ENCODE results near the gene GSC. TPM values are rescaled to one million over a fixed set of nuclear protein-coding genes. Genes with fewer than 3 reads are reported as not detected.
A peak's percentile ranks its signal among the peaks of the same experiment; 100 is the strongest.

Gene GSC
- total and polyA plus RNA-seq, 12 donors: 0.06 to 0.61 (median 0.19) TPM; not detected in 7

DNA sequence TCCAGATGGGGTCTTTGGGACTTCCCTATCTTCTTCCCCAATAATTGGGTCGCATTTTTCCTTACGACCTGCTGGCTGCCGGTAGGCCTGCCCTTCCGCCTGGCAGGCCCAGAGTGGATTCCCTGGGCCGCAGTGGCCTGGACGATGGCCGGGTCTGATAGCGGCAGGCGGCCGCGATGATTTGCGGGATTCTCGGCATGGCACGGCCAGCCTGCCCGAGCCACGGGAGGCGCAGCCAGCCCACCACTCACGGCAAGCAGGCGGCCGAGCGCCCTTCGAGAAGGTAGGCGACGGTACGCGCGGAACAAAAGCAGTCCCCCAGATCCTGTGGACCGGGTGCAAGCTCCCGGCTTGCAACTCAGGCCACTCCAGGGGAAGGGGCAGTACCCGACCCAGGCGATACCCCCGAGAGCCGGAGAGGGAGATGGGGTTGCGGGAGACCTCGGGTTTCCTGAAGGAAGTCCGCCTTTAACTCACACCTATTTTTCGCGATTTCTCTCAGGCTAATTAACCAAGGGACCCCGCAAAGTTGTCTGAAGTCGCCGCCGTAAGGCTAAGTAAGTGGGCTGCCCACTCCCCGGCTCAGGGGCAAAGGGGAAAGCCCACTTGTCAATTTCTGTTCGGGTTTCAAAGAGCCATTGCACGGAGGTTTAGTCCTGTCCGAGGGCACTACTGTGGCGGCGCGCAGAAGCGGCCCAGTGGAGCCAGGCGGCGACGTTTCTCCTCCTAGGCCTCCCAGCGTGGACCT lies 1.4 kb upstream of the GSC start:
- no peak for TF ChIP-seq CTCF (IDR thresholded peaks at IDR 0.05)
- no peak for DNase-seq
- Histone ChIP-seq H3K27me3 (peaks cover 96% of the 10 kb centered on the region), H3K4me1 (replicated peaks in 1 of 2) (peaks cover 12 to 15% of the 10 kb centered on the region in 2 donors), H3K36me3 (replicated peaks in 1 of 2) (no peaks in the 10 kb centered on the region), H3K27ac (no peak overlapping the region), H3K4me3 (no peak overlapping the region), H3K9me3 (replicated peaks in 1 of 3) (no peaks in the 10 kb centered on the region)
- WGBS, 4 donors: 37 to 56% (median 45%) methylated on average over 25 to 54 of the region's 54 CpGs
- intact Hi-C loops (cut with DNase I): no loop called here

- Histone ChIP-seq H3K27me3 (peaks cover 98% of the 10 kb centered on the region), H3K4me1 (replicated peaks in 1 of 2) (peaks cover 12 to 15% of the 10 kb centered on the region in 2 donors), H3K4me3 (no peak overlapping the region), H3K9me3 (replicated peaks in 1 of 3) (no peaks in the 10 kb centered on the region), H3K36me3 (replicated peaks in 1 of 2) (no peaks in the 10 kb centered on the region), H3K27ac (no peak overlapping the region)
- no peak for DNase-seq
- intact Hi-C loops (cut with DNase I): no loop called here
- WGBS, 4 donors: 50 to 68% (median 55%) methylated on average over 9 of the region's 9 CpGs
- TF ChIP-seq CTCF (IDR thresholded peaks at IDR 0.05) (no peak), POLR2A (IDR thresholded peaks at IDR 0.05) (no peak)
These were observed 873 bp upstream of the GSC start for GRCh38 chr14:94770815-94771157.

DNA sequence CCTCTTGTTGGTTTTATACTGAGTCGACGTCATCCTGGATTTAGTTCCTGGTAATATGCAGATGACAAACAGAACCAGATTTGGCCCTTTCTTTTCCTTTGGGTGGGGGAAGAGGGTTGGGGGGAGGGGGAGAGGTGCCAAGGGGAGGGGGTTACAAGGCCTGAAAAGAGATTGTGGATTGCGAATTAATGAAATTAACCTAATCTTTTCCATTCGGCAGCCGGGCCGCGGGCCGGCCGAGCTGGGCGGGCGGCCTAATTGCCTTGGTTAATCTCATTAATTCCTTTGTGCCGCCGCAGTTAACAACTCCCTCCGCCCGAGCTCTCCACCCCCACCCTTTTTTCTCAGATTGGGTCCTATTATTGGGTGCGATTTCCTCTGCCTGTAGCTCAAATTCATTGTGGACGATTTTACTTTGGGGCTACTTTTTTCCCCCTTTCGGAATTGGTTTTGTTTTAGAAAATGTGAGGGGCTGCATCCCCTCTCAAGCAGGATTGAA lies 387 bp upstream of the GSC start:
- H3K27ac ChIP-seq: no peak overlapping the region
- intact Hi-C loops (cut with DNase I): no loop called here
- peaks cover 98% of the 10 kb centered on the region for H3K27me3 ChIP-seq
- 16 to 32% (median 21%) methylated on average over 18 of the region's 18 CpGs for WGBS, 4 donors
- H3K4me3 ChIP-seq: peak overlapping the region in 1 of 4 donors; percentile 57
- no peak for DNase-seq
- TF ChIP-seq POLR2A (IDR thresholded peaks at IDR 0.05): no peak
- TF ChIP-seq CTCF (IDR thresholded peaks at IDR 0.05): no peak
- no peaks in the 10 kb centered on the region for H3K9me3 ChIP-seq (replicated peaks in 1 of 3)
- peaks cover 12 to 15% of the 10 kb centered on the region in 2 donors for H3K4me1 ChIP-seq (replicated peaks in 1 of 2)
- no peaks in the 10 kb centered on the region for H3K36me3 ChIP-seq (replicated peaks in 1 of 2)

DNA sequence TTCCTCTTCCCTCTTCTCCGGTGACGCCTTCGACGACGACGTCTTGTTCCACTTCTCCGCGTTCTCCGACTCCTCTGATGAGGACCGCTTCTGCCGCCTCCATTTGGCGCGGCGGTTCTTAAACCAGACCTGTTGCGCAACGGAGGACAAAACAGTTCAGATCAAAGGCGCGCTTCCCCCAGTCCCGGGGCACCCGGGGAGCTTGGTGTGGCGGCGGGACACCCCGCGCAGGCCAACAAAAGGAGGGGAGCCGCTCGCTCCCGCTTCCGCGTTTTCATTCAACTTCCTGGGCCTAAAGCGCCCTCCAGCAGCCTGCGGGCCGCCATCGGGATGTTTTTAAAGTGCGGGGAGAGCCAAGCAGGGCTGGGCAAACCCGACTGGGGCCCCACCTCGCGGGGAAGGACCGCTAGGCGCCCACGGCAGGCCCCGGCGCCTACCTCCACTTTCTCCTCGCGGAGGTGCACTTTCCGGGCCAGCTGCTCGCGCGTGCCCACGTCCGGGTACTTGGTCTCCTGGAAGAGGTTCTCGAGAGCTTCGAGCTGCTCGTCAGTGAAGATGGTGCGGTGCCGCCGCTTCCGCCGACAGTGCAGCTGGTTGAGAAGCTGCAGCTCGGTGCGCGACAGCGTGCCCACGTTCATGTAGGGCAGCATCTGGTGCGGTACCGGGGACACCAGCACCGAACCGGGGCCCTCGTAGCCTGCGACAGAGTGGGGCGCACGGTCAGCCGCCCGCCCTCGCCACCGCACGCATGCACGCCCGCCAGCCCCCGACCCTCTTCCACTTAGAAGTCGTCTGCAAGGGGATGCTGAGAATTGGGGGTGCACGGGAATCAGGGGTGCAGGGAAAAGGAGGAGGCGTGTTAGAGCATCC lies 1.2 kb downstream of the GSC start:
- peaks cover 12 to 15% of the 10 kb centered on the region in 2 donors for H3K4me1 ChIP-seq (replicated peaks in 1 of 2)
- WGBS, 4 donors: 8 to 49% (median 24%) methylated on average over 18 to 82 of the region's 82 CpGs
- H3K27me3 ChIP-seq: peaks cover 84% of the 10 kb centered on the region
- H3K4me3 ChIP-seq: peak overlapping the region in 1 of 4 donors; percentile 57
- no peak for DNase-seq
- H3K9me3 ChIP-seq (replicated peaks in 1 of 3): no peaks in the 10 kb centered on the region
- H3K36me3 ChIP-seq (replicated peaks in 1 of 2): no peaks in the 10 kb centered on the region
- TF ChIP-seq POLR2A (IDR thresholded peaks at IDR 0.05) (no peak), CTCF (IDR thresholded peaks at IDR 0.05) (no peak)
- intact Hi-C loops (cut with DNase I): no loop called here
- no peak overlapping the region for H3K27ac ChIP-seq
